GM21526 (cell line): ENCODE measurements around the gene BCL7C.
A peak's percentile ranks its signal among the peaks of the same experiment; 100 is the strongest.

Experiments used
- ATAC-seq: cut with Tn5 transposase; IDR thresholded peaks from one replicate; pipeline ENCODE4 v1.9.1; 2021; ENCODE audit warnings: moderate library complexity; ENCODE audit not compliant: unreplicated experiment, low FRiP score

The BCL7C gene

GRCh38 chr16:30922960-30923535 lies 29.2 kb upstream of the BCL7C start:
- peak; percentile 56 for ATAC-seq

DNA sequence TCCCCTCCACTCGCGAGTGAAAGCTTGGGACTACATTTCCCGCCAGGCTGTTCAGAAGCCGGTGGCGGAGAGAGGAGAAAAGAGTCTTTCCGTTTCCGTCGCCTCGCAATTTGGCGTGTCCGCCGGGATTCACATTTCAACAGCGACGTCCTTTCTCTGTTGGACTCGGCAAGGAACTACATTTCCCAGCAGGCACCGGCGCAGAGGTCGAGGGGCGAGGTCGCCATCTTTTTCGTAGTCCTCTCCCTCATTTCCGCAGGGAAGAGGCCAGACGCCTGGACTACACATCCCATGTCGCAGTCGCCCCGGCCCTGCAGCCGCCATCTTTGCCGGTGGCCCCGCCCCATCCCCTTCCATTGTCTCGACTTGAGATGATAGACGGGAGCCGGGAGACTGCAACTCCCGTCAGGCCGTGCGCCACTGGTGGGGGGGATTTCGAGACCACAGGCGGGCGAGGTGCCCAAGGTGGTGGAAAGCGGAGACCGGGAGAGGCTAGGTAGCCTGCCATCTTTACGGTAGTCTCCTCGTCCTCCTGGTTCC lies 28.6 kb upstream of the BCL7C start:
- peak; percentile 63 for ATAC-seq

DNA sequence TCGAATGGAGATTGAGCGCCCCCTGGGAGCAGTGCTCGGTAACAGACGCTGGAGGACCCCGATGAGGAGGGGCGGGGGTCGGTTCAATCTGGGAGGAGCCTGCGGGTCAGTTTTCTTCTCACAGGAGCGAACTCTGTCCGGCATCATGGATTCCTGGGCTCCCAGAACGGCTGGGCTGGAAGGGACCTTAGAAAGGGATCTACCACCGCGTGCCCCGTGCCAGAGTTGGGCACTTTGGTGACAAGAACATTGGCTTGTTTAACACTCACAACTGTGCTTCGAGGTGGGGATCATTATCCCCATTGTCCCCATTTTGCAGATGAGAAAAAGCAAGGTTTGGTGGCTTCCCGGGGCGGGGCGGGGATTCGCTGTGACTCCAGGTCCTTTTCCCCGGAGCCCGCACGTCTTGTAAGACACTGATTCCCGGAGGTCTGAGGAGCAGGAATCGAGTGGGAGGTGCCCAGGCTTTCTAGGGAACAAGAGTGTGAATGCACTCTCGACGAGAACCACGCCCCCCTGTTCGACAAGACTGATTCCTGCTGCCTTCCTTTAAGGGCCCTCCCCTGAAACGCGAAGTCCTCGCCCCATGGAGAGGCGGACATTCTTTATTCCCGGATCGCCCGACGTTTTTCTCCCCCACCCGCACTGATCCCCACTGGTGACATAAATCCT lies 28.0 kb upstream of the BCL7C start:
- no peak for ATAC-seq

GRCh38 chr16:30921459-30921747 lies 27.5 kb upstream of the BCL7C start:
- ATAC-seq = no peak

DNA sequence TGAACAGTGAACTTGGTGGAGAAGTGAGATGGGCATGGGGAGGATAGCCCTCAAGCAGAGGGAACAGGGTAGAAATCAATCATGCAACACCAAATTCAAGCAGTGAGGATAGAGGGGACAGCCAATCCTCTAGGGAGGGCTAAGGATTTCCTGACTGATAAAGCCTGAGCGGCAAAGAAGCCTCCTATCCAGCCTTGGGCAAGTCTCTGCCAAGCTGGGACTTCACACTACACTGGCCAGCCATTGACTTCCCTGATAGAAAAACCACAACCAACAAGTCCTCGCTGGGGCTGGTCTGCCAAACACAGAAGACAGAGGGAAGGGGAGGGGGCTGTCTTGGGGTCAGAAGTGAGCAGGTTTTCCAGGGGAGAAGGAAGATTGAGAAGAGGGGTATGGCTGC lies 27.0 kb upstream of the BCL7C start:
- no peak for ATAC-seq

DNA sequence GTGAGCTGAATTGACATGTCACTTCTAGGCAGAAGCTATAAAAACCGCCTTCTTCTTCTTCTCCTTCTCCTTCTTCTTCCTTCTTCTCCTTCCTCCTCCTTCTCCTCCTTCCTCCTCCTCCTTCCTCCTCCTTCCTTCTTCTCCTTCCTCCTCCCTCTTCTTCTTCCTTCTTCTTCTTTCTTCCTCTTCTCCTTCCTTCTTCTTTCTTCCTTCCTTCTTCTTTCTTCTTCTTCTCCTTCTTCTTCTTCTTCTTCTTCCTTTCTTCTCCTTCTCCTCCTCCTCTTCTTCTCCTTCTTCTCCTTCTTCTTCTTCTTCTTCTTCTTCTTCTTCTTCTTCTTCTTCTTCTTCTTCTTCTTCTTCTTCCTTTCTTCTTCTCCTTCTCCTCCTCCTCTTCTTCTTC lies 24.7 kb upstream of the BCL7C start:
- ATAC-seq = no peak

DNA sequence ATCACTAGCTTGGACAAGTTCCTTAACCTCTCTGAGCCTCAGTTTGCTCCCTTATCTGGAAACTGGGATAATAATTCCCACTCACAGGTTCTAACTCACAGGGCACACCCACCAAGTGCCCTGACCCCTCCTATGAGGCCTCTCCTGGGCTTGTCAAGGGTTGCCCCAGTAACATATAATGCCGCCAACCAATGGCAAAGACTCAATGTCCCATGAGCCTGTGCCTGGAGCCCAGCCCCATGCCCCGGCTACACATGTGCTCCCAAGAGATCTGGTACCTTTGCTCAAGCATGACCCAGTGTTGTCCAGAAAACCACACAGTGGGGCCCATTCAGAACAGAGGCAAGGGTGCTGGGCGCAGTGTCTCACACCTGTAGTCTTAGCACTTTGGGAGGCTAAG lies 21.0 kb upstream of the BCL7C start:
- no peak for ATAC-seq

GRCh38 chr16:30912794-30913412 lies 19.0 kb upstream of the BCL7C start:
- no peak for ATAC-seq

GRCh38 chr16:30910427-30911029 lies 16.7 kb upstream of the BCL7C start:
- no peak for ATAC-seq

- no peak for ATAC-seq
Observed at GRCh38 chr16:30907064-30907463, 13.2 kb upstream of the BCL7C start.

- ATAC-seq = no peak
Observed at GRCh38 chr16:30904114-30904780, 10.4 kb upstream of the BCL7C start.

GRCh38 chr16:30903596-30903995 lies 9.7 kb upstream of the BCL7C start:
- ATAC-seq = no peak

DNA sequence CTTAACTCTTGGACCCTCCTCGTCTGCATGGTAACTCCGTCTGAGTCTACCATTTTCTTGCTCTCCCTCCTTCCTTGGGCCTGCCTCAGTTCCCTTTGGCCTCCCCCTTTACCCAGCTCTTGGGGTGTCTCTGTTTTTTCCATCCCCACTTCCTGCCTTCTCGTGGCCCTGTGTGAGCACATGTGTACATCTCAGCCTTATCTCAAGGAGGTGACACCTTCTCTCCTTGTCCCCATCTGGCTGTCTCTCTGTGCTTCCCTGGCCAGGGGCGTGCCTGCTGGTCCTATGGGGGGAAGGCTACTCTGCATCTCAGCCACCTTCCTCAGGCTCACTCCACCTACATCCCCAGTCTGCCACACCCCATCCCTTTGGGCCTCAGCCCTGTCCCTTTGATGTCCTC lies 9.1 kb upstream of the BCL7C start:
- ATAC-seq = no peak

DNA sequence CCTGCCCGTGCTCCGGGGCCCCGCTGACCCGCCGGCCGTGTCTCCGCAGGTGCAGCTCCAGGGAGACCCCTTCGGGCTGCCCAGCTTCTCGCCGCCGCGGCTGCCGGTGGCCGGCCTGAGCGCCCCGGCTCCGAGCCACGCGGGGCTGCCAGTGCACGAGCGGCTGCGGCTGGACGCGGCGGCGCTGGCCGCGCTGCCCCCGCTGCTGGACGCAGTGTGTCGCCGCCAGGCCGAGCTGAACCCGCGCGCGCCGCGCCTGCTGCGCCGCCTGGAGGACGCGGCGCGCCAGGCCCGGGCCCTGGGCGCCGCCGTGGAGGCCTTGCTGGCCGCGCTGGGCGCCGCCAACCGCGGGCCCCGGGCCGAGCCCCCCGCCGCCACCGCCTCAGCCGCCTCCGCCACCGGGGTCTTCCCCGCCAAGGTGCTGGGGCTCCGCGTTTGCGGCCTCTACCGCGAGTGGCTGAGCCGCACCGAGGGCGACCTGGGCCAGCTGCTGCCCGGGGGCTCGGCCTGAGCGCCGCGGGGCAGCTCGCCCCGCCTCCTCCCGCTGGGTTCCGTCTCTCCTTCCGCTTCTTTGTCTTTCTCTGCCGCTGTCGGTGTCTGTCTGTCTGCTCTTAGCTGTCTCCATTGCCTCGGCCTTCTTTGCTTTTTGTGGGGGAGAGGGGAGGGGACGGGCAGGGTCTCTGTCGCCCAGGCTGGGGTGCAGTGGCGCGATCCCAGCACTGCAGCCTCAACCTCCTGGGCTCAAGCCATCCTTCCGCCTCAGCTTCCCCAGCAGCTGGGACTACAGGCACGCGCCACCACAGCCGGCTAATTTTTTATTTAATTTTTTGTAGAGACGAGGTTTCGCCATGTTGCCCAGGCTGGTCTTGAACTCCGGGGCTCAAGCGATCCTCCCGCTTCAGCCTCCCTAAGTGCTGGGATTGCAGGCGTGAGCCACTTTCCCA lies 8.4 kb upstream of the BCL7C start:
- ATAC-seq = peak; percentile 48

DNA sequence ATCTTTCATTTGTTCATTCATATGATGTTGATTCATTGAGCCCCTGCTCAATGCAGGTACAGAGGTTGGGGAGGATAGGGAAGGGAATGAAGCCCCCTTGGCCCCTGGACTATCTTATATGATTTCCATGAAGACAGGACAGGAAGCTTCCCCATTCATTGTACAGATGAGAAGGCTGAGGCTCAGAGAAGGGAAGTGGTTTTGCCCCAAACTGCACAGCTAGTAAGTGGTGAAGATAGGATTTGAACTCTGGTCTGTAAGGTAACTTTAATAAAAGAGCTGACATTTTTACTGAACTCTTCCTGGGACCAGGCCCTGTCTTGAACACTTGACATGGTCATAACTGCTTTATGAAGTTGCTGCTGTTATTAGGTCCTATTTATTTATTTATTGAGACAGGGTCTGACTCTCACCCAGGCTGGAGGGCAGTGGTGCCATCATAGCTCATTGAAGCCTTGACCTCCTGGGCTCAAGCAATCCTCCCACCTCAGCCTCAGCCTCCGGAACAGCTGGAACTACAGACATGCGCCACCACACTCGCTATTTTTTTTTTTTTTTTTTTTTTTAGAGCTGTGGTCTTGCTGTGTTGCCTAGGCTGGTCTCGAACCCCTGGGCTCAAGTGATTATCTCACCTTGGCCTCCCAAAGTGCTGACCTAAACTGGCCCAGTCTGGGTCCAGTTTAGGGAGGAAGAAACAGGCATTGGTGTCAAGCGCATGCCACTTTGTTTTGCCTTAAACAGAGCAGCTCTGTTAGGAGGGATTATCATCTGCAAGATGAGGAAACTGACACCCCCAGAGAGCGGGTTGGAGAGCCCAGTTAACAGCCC lies 7.5 kb upstream of the BCL7C start:
- ATAC-seq = no peak

DNA sequence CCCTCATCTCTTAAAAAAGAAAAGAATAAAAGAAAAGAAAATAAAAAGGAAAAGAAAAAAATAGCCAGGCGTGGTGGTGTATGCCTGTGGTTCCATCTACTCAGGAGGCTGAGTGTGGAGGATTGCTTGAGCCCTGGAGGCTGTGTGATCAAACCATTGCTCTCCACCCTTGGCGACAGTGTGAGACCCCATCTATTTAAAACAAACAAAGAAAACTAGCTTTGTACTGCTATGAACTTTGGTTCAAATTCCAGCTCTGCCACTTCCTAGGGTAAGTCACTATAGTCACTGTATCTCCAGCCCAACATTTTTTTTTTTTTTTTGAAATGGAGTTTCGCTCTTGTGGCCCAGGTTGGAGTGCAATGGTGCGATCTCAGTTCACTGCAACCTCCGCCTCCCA lies 6.7 kb upstream of the BCL7C start:
- ATAC-seq = no peak

GRCh38 chr16:30899794-30900193 lies 5.9 kb upstream of the BCL7C start:
- no peak for ATAC-seq

GRCh38 chr16:30896889-30897733 lies 3.2 kb upstream of the BCL7C start:
- ATAC-seq = no peak
